Stimulated activated naive CD4-positive, alpha-beta T cell (primary cell): Measurements from ENCODE around the gene METAP1D.
"Not testable (repeated sequence)": the region's sequence is repeated elsewhere in the genome, so short reads cannot be mapped to it uniquely, and the experiment has no call there.

ENCODE experiments used
- DNase-seq, 6 experiments: peaks; one replicate each; lab custom pipeline; 2025; lab: John Stamatoyannopoulos, UW

METAP1D gene

DNA sequence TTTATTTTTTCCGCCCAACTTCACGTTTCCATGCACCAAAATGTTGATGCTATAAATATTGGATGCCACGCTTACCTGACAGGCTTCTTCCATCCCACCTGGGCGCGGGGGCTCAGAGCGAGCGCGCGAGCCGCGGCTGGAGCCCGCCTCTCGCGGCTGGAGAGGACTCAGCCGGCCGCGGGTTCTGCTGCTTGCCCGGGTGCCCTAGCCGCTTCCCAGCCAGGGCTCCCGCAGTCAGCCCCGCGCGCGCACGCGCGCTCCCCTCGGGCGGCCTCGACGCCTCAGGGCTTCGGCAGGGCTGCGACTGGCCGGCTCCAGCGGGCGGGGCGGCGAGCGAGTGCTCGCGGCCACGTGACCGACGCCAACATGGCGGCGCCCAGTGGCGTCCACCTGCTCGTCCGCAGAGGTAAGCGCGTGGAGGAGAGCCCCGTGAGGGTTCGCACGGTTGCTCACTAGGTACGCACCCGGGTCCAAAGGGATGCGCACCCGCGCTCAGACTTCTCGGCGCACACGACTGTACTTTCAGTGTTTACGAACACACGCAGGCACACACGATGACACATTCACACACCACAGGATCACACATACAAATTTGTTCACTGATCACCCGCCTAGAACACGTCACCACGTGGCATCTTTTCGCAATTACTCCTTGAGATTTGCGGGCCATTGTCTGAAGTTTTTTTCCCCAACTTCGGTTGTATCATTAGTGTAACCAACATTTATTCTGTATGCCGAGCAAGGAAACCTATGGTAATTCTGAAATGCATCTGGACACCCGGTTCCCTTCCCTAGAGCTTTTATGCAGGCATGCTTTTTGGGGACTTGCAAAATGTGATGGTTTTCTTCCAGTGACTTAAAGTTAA lies at the start of gene METAP1D:
Gene METAP1D, plus strand, starts transcription at position 350 of the 866 bp plus-strand sequence. Its CDS starts 17 bp downstream, at position 367.
- DNase-seq = peak; percentile 68 to 83 (median 78)

DNA sequence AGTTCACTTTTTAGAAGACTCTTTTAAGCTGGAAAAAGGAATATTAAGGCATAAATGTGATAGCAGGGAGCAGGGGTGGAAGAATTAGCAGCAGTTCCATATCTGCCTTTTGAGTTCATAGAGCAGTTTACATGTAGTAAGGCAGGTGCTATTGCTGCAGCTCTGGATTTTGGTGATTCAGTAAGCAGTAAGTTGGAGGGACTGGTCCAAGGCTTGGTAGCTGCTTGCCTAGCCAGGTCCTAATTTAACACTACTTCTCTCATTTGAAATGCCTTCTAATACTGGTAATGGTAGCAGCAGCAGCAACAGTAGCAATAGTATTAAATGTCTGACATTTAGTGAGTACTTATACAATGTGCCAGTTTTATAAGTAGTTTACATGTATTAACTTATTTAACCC lies 47.5 kb upstream of the METAP1D start:
- DNase-seq = no peak

DNA sequence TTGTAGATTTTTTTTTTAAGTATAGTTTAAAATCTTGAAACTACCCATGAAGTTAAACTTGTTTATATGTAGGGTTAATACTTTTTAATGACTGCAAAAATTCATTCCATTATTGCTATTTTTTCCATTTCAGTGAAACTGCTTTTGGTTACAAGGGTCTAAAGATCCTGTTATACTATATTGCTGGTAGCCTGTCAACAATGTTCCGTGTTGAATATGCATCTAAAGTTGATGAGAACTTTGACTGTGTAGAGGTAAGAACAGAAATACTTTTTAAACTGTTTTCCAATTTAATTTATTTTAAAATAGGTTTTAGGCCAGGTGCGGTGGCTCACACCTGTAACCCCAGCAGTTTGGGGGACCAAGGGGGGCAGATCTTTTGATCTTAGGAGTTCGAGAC lies 47.0 kb upstream of the METAP1D start:
- no peak for DNase-seq

DNA sequence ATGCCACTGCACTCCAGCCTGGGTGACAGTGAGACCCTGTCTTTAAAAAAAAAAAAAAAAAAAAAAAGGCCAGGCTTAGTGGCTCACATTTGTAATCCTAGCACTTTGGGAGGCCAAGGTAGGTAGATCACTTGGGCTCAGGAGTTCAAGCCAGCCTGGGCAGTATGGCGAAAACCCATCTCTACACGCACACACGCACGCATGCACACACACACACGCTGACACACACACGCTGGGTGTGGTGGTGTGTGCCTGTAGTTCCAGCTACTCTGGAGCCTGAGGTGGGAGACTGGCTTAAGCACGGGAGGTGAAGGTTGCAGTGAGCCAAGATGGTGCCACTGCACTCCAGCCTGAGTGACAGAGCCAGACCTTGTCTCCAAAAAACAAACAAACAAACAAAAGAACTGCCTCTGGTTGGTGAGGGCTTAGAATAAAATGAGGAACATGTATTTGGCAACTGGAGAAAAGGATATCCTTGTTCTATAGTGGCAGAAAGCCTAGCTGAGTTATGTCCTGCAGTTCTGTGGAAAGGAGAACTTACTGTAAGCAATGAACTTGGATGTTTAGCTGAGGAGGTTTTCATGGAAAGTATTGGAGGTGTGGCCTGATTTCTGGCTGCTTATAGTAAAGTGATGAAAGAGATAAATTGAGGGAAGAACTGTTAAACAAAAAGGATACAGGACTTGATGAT lies 43.5 kb upstream of the METAP1D start:
- DNase-seq = no peak

DNA sequence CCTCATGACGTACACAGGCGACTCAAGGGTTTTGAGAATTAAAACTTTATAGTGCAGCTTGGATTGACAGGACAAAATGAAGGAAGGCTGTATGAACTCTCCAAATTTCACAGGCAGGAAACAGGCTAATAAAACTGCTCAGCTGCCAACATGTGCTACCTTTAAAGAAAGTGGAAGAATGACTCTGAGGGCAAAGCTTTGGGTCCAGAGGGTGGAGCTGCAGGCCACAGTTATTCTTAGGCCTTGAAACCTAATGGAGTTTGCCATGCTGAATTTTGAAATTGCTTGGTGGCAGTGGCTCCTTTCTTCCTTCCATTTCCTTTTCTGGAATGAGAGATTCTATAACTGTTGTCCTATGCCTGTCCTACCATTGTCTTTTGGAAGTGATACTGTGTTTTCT lies 42.7 kb upstream of the METAP1D start:
- no peak for DNase-seq

DNA sequence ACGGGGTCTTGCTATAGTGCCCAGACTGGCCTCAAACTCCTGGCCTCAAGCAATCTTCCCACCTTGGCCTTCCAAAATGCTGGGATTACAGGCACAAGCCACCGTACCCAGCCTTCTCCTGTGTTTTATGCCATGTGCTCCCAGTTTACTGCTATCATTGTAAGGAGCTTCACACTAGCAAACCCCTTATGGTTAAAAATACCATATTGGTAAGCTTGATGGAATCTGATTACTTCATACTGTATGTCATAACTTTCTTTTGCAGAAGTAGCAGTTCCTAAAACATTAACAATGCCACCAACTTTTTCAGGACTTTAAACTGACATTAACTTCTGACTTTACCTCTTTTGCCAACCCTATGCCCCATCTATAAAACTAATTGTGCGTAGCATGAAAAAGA lies 41.3 kb upstream of the METAP1D start:
- no peak for DNase-seq

DNA sequence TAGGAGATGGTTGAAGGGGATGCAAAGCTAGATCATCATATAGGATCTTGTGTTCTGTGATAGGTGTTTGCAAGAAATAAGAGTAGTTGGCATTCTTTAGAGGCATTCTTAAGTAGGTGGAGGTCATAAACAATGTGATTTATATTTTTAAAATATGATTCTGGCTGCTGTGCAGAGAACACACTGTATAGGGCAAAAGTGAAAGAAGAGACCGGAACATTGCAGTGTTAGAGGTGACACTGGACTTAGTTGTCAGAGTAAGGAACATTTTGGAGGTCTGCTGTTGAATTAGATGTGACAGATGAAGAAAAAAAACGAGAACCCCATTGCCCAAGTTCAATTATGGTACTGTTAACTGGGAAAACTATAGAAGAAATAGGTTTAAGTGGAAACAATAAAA lies 39.8 kb upstream of the METAP1D start:
- no peak for DNase-seq

DNA sequence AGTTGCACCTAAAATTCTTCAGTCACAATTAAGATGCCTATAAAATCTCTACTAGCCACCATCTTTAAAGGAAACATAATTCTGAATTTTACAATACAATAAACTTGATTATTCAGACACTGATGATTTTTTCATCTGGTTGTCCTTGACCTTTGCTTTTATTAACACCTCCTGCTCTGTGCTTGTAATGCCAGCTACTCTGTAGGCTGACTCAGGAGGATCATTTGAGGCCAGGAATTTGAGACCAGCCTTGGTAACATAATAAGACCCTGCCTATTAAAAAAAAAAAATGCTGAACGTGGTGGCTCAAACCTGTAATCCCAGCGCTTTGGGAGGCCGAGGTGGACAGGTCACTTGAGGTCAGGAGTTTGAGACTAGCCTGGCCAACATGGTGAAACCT lies 39.2 kb upstream of the METAP1D start:
- no peak for DNase-seq

DNA sequence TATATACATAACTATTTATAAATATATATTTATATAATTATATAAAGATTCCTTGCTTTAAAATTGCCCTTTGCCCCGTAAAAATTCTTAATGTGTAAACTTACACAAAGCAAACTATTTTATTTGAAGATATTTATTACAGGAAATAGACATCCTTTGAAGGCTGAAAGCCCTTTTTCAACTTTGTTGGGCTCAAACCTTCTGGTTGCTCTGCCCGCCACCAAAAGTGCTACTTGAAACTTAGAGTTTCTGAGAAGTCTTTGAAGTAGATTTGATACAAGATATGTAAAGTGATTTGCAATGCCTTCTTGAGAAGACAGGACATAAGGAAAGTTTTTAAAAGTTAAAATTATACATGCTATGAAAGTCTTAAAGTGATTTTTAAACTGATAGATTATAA lies 36.6 kb upstream of the METAP1D start:
- no peak for DNase-seq

DNA sequence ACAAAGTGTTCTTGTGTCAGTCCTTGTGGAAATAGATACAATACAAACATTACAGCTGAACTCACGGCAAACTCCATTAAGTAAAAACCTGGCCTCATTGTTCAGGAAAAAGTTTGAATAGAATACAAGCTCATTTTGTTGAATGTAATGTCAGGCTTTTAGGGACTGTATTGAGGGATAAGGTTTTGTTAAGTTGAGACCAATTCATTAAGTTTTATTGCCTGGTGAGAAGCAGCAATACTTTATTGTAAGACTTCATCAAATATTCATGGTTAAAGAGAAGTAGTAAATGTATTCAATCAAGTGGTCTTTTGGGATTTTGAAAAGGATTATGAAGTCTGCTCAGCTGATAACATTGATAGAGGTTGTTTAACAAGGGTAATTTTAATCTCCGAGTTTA lies 35.4 kb upstream of the METAP1D start:
- DNase-seq = no peak

DNA sequence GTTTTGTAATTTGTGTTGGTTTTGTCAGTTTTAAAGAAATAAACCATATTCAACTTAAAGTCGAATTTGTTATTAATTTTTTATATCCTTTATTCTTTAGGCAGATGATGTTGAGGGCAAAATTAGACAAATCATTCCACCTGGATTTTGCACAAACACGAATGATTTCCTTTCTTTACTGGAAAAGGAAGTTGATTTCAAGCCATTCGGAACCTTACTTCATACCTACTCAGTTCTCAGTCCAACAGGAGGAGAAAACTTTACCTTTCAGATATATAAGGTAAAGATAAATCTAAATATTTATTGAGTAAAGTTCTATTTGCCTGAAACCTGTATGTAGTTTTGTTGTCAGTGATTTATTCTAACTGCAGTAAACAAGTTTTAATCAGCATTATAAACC lies 34.5 kb upstream of the METAP1D start:
- DNase-seq = no peak

DNA sequence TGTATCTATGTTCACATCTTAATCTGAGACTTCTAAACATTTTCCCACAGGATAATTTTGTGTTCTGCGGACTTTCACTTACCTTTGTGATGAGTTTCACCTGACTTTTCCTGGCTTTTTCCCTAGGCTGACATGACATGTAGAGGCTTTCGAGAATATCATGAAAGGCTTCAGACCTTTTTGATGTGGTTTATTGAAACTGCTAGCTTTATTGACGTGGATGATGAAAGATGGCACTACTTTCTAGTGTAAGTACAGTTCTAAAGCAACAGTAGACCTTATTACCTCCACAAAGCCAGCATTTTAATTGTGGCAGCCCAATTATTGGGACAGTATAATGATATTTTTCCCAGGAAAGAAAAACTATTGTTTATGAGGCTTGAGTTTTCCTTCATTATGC lies 34.1 kb upstream of the METAP1D start:
- DNase-seq = peak in 1 of 6 experiments; percentile 26

DNA sequence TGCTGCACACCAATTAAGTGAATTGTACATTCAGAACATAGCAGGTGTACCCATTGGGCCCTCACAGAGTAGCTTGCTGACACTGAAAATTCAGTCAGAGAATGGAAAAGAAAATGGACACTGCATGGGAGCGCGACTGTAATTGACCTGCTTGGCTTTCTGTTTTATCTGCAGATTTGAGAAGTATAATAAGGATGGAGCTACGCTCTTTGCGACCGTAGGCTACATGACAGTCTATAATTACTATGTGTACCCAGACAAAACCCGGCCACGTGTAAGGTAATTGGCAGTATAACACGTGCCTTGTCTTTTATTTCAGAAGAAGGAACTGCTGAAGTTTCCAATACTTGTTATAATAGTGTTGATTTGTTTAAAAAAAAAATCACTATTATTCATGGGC lies 33.5 kb upstream of the METAP1D start:
- DNase-seq = no peak

DNA sequence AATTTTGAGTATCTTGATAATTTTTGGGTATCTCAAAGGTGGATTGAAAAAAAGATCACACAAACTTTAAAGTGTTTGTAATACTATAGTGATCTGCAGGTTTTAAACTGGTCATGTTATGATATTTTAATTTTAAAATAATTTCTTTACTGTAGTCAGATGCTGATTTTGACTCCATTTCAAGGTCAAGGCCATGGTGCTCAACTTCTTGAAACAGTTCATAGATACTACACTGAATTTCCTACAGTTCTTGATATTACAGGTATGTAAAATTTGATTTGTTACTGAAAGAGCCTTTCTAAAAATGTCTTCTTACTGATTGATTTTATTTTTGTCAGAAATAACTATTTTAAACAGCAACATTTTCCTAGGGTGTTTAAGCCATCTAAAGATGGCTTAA lies 33.1 kb upstream of the METAP1D start:
- DNase-seq = no peak

DNA sequence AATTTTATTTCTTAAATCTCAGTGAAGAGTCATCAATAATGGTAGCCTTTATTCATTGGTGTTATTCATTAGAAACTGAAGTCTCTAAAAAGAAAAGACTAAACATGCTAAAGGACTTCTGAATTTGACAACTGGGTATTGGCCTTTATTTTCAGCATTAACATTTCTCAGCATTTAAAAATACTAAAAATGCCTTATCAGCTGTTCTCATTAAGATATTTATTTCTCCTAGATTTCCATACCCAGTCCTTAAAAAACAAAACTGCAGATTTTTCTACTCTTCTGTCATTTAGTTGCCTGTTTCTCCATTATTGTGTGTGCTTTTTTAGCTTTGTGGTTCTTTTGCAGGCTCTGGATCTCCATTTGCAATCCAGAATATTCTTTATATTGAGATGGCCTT lies 31.2 kb upstream of the METAP1D start:
- no peak for DNase-seq

DNA sequence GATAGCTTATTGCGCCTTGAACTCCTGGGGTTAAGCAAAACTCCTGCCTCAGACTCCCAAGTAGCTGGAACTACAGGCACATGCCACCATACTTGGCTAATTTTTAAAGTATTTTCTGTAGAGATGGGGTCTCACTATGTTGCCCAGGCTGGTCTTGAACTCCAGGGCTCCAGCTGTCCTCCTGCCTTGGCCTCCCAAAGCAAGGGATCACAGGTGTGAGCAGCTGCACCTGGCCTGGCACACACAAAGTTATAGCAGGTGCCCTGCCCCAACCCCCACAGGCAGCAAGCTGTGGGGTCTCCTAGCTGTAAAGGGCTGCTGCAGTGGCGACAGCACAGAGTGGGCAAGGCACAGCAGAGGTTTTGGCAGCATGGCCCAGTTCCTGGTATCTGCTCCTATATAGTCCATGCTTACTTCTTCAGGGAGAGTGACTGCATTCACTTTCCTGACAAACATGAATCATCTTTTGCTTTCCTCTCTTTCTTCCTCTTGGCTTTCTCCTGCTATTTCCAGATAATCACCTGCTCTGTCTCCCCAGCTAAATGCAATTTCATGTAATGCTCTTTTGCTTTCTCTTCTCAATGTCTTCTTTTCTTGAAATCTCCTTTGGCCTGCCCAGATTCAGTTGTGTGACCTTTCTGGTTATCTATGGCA lies 27.3 kb upstream of the METAP1D start:
- no peak for DNase-seq

DNA sequence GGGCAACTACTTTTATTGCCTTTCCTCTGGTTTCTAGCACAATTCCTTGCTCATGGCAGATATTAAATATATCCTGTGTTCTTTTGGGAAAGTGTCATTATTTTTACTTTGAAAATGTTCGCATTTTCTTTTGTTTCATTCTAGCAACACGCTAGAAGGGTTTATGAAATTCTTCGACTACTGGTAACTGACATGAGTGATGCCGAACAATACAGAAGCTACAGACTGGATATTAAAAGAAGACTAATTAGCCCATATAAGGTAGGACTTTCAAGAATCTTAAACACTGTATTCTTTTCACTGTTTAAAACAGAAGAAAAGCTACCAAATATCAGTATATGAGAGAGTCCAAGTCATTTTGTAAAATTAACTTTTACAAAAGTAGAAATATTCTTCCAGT lies 20.6 kb upstream of the METAP1D start:
- no peak for DNase-seq

DNA sequence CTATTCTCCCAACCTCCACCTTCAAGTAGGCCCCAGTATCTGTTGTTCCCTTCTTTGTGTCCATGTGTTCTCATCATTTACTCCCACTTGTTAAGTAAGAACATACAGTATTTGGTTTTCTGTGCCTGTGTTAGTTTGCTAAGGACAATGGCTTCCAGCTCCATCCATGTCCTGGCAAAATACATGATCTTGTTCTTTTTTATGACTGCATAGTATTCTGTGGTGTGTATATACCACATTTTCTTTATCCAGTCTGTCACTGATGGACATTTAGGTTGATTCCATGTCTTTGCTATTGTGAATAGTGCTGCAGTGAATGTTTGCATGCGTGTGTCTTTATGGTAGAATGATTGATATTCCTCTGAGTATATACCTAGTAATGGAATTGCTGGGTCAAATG lies 15.8 kb upstream of the METAP1D start:
- DNase-seq = not testable (repeated sequence)

DNA sequence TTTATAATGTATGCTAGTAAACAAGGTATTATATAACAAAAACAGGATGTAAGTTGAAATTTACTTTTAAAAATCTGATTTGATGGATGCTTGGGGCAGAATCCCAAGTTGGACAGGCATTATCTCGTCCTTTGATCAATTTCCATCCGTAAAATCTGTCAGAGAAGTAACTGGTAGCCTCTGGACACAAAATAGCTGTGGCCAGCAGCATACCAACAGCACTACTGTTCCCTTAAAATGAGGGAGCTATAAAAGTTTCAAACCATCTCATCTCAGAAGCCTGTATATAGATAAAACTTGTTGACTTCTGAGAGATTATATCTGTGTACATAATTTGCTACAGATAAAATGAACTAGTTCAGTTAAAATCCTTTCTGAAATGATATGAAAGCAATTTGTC lies 14.7 kb upstream of the METAP1D start:
- DNase-seq = no peak

DNA sequence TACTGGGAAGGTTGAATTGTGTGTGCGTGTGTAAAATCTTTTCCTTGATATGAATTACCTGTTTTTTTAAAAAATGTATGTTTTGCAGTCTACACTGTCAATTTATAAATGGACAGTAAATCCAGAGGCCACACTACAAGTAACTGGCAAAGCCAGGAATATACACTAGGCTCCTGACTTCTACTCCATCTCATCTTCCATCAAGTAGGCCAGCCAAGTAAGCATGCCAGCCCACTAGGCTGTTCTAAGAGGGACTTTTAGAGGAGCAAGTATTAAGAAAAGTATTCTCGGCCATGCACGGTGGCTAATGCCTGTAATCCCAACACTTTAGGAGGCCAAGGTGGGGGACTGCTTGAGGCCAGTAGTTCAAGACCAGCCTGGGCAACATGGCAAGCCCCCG lies 13.0 kb upstream of the METAP1D start:
- DNase-seq = no peak

DNA sequence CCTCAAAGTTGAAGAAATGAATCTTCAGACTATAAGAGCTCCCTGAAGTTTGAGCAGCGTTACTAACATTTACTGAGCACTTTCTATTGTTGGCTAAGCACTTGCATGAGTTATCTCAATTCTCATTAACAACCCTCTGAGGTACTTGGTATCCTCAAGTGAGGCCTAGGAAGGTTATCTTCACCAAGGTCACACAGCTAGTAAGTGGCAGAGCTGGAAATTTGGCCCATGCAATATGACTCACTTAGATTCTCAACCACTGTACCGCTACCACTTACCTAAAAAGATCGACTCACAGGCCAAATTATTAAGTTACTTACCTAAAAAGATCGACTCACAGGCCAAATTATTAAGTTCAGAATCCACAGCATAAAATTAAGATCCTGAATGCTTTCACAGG lies 8.7 kb upstream of the METAP1D start:
- DNase-seq = no peak

DNA sequence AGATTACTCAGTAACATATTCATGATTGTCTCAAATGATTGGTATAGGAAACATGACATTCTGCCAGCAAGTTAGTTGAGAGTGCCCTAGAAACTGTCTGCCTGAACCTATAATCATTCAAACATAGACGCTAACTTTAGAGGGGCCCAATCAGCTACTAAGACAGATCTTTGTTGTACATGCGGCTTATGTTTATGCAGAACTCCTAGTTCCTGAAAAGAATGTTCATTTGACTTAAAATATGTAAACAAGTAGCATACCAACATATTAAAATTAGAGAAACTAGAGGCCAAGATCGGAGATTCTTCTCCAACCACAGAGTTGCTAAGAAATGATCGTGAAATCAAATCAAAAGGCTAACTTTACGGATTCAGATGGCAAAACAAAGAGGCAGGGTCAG lies 4.2 kb upstream of the METAP1D start:
- no peak for DNase-seq

DNA sequence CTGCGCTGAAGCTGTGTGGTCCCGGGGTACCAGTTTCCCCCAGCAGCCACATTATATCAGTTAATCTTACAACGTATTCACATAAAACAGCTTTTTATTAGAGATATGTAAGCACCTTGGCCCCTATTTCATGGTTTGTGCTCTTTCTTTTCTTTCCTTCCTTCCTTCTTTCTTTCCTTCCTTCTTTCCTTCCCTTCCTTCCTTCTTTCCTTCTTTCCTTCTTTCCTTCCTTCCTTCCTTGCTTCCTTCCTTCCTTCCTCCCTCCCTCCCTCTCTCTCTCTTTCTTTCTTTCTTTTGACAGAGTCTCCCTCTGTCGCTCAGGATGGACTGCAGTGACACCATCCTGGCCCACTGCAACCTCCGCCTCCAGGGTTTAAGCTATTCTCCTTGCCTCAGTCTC lies 3.7 kb upstream of the METAP1D start:
- DNase-seq = no peak
